HG02798 (cell line): ENCODE results near the gene RBM43.
"Not testable (repeated sequence)": the region's sequence is repeated elsewhere in the genome, so short reads cannot be mapped to it uniquely, and the experiment has no call there.

Source experiments
- ATAC-seq: cut with Tn5 transposase; IDR thresholded peaks from one replicate; pipeline ENCODE4 v1.9.1; 2021; ENCODE audit warnings: mild to moderate bottlenecking; ENCODE audit not compliant: unreplicated experiment, poor library complexity

Gene RBM43

DNA sequence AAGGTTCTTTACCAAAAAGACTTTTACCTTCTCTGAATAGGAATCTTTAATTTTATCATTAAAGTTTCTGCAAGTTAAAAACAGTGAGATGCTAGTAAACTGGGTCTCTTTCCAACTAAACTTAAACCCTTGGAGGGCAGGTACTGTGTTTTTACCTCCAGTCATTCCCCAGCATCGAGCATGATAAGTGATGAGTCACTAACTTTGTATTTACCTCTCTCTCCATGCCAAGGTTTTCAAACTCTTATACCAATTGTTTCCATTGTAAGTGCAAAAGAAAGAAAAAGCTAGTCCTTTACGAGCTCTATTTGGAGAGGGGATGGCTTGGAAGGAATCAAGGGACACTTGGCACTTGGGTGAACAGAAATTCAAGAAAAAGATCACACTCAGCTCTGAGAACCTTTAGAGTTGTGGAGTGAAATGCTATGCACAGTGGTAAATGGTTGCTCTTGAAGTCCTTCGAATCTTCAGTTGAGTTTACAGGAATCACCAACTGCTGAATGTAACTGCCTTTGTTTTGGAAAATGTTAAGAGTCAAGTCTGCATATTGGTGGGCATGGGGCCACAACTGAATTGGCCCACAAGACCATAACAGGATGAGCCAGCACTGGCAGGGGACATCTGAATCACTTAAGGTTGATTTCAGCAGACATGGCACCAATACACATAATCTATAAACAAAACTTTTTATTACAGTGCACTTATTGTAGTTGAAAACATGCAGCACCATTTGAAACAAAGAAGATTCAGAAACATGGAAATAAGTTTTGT lies 8.3 kb upstream of the RBM43 start:
- ATAC-seq: no peak

GRCh38 chr2:151268085-151268484 lies 6.4 kb upstream of the RBM43 start:
- no peak for ATAC-seq

GRCh38 chr2:151267537-151267936 lies 5.9 kb upstream of the RBM43 start:
- no peak for ATAC-seq

- no peak for ATAC-seq
Measured at GRCh38 chr2:151265991-151266390, 4.3 kb upstream of the RBM43 start.

- ATAC-seq: no peak
Measured at GRCh38 chr2:151264157-151264825, 2.6 kb upstream of the RBM43 start.

DNA sequence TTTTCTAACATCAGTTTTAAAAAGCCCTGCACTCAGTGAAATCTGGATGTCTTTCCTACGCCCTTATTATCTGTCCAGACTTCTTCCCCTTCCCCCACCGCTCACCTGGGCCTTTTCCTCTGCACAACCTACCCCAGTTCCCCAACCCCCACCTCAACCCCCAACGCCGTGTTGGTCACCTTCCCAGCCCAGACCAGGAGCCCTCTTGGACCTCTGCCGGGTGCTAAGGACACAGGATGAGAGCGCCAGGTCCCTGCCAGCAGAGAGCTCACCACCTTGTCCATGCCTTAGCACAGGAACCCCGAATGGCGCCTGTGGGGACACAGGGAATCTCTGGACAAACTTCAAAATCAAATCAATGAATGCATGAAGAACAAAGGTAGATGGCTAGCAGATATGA lies 966 bp upstream of the RBM43 start:
- ATAC-seq: no peak

DNA sequence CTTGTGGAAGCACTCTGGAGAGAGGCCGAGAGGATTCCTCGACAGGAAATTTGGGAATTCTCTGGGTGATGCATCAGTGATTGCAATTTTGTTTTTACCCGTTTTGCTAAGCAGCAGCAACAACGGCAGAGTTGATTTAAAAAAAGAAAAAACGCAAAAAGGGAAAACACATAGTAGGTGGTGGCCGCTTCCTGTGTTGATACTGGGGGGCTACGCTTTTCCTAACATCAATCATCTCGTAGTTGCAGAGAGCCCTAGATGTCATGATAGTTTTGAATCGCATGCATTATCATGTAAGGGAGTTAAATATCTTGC lies 271 bp upstream of the RBM43 start:
- ATAC-seq: no peak

GRCh38 chr2:151260573-151261230 lies 961 bp downstream of the RBM43 start:
- peak; percentile 10 for ATAC-seq

GRCh38 chr2:151258121-151258520 lies 3.5 kb downstream of the RBM43 start:
- no peak for ATAC-seq

- ATAC-seq: no peak
Measured at GRCh38 chr2:151252646-151253045, 9.0 kb downstream of the RBM43 start.

DNA sequence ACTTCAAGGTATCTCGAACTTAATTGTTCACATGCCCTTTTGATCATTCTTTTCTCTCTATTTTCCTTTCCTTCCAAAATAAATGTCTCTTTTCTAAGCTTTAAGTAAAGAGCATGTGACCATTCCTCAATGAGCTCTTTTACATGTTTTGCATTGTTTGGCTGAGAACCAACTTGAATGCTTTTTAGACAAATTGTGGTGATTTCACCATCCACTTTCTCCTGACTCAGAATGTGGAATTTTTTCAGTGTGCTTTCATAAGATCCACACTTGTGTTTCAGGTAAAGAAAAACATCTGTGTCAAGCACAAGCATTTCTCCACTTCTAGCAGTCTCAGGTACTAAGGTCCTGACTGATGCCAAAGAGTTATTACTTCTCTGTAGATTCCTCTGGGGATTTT lies 10.7 kb downstream of the RBM43 start:
- no peak for ATAC-seq

DNA sequence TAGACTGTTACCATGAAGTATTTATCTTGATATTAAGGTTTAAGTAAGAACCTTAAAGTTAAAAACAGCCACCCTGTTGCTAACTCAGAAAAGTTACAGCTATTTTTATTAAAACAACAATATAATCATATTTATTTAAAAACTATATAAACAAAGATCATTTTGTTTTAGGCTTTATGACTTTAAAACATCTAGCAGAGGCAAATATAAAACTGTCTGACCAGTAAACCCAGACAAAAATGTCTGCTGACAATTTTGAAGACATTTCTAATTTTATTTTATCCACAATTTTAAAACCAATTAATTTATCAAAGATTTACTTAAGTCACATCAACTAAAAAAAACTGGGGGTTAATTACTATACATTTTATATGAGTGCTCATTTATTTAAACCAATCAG lies 14.2 kb downstream of the RBM43 start:
- ATAC-seq: no peak

DNA sequence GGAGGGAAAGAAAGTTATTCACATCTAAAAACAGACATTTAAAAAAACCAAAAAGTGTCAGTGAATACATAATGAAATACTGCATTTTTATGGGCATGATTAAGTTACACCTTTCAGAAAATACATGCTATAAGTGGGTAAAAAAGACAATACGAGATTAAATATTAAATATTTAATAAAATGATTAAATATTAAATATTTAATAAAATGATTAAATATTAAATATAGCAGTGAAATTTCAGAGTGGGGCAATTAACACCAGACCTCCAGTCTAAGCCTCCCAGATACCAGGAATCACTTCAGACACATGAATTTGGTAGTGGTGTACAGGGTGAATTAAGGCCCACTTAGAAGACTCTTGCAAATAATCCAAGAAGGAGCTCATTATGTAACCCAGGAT lies 15.5 kb downstream of the RBM43 start:
- ATAC-seq: no peak

- ATAC-seq: no peak
Measured at GRCh38 chr2:151243468-151243867, 18.2 kb downstream of the RBM43 start.

- no peak for ATAC-seq
Measured at GRCh38 chr2:151241224-151241623, 20.4 kb downstream of the RBM43 start.

DNA sequence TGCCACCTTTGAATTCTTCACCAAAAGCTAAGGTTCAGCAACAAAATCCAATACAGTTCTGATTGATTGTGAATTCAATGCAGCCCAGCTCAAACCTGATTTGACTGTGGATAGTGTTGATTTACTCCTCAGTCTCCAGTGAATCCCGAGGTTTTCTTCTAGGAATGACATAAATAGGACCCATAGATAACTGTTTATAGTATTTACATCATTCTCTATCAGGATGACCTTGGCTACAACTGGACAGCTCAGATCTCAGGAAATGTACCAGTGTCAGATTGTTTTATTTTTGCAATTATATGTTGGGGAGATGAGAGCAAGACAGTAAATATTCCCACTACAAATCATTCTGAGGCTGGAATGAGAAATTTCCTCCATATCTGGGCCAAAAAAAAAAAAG lies 21.2 kb downstream of the RBM43 start:
- ATAC-seq: no peak

- no peak for ATAC-seq
Measured at GRCh38 chr2:151239624-151240023, 22.0 kb downstream of the RBM43 start.

- ATAC-seq: peak; percentile 78
Measured at GRCh38 chr2:151238527-151239487, 22.9 kb downstream of the RBM43 start.

- ATAC-seq: no peak
Measured at GRCh38 chr2:151237422-151238025, 24.1 kb downstream of the RBM43 start.

DNA sequence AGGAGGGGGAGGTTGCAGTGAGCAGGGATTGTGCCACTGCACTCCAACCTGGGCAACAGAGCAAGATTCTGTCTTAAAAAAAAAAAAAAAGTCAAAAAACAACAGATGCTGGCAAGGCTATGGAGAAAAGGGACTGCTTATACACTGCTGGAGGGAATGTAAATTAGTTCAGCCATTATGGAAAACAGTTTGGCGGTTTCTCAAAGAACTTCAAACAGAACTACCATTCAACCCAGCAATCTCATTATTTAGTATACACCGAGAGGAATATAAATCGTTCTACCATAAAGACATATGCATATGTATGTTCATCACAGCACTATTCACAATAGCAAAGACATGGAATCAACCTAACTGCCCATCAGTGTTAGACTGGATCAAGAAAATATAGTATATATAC lies 27.9 kb downstream of the RBM43 start:
- ATAC-seq: not testable (repeated sequence)
